ENCODE results near the gene ERC2.

ERC2 gene

DNA sequence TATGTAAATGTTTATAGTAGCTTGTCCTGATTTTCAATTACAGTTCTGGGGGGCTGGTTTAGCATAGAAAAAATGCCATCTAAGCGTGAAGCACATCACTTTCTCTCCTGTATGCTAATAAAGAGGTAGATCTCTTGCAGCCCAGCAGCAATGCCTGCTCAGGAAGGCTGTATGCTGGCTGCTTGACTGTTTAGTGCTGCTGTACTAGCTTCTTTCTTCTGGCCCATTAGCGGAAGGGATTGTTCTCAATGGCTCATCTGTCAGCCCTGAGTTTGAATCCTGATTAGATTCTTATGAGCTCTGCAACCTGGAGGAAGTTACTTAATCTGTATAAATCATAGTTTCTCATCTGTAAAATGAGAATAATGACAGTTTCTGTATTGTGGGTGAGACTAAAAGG lies 478.9 kb downstream of the ERC2 start:
- TF ChIP-seq GATA3 (IDR thresholded peaks at IDR 0.05; ENCODE audit: low read depth, low read length) = no peak
- TF ChIP-seq GATA2 (IDR thresholded peaks at IDR 0.05; ENCODE audit: low read depth, low read length) = no peak

- TF ChIP-seq GATA2 (IDR thresholded peaks at IDR 0.05; ENCODE audit: low read depth, low read length) (peak; percentile 60), GATA3 (IDR thresholded peaks at IDR 0.05; ENCODE audit: low read depth, low read length) (no peak)
Observed at GRCh38 chr3:55988905-55989304, 479.4 kb downstream of the ERC2 start.

DNA sequence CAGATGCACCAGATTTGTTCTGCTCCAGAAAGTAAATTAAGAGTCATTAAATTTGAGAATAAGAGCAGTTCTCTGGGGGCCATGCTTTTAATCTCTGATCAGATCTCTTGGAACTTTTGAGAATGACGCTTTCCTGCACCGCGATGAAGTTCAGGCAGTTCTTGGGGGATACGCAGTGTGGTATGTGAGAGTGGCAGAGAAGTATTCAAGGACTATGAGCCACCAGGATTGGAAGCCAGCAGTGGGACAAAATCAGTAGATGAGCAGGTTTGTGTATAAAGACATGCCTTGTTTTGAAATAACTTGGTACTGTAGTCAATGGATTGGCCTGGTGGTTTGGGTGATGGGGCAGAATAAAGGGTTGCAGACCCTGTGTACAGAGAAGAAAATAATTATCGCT lies 483.6 kb downstream of the ERC2 start:
- TF ChIP-seq GATA3 (IDR thresholded peaks at IDR 0.05; ENCODE audit: low read depth, low read length) (no peak), GATA2 (IDR thresholded peaks at IDR 0.05; ENCODE audit: low read depth, low read length) (peak; percentile 36; the same call in 1 of the 2 replicates)

GRCh38 chr3:55978953-55979352 lies 489.3 kb downstream of the ERC2 start:
- TF ChIP-seq GATA2 (IDR thresholded peaks at IDR 0.05; ENCODE audit: low read depth, low read length) (no peak), GATA3 (IDR thresholded peaks at IDR 0.05; ENCODE audit: low read depth, low read length) (no peak)

- TF ChIP-seq GATA3 (IDR thresholded peaks at IDR 0.05; ENCODE audit: low read depth, low read length) (no peak), GATA2 (IDR thresholded peaks at IDR 0.05; ENCODE audit: low read depth, low read length) (no peak)
Observed at GRCh38 chr3:55974421-55975165, 493.7 kb downstream of the ERC2 start.

GRCh38 chr3:55969634-55970033 lies 498.6 kb downstream of the ERC2 start:
- TF ChIP-seq GATA3 (IDR thresholded peaks at IDR 0.05; ENCODE audit: low read depth, low read length) (no peak), GATA2 (IDR thresholded peaks at IDR 0.05; ENCODE audit: low read depth, low read length) (no peak)

- TF ChIP-seq GATA2 (IDR thresholded peaks at IDR 0.05; ENCODE audit: low read depth, low read length) (no peak), GATA3 (IDR thresholded peaks at IDR 0.05; ENCODE audit: low read depth, low read length) (no peak)
Observed at GRCh38 chr3:55968331-55968730, 499.9 kb downstream of the ERC2 start.

DNA sequence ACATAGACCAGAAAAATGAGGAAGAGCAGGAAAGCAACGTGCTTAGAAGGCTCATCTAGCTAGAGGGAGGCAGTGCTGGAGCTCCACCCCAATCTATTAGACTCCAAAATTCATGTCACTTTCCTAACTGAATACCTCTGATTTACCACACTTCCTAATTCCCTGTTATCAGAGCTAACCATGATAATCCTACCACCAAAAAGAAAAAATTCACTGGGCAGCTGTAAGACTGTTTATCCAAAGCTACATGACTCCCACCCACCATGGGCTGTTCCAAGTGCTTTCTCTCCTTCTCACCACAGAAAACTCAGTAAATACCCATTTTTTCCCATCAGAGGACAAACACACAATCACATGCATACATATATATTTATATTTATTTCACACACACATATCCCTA lies 501.7 kb downstream of the ERC2 start:
- TF ChIP-seq GATA2 (IDR thresholded peaks at IDR 0.05; ENCODE audit: low read depth, low read length) (no peak), GATA3 (IDR thresholded peaks at IDR 0.05; ENCODE audit: low read depth, low read length) (no peak)

DNA sequence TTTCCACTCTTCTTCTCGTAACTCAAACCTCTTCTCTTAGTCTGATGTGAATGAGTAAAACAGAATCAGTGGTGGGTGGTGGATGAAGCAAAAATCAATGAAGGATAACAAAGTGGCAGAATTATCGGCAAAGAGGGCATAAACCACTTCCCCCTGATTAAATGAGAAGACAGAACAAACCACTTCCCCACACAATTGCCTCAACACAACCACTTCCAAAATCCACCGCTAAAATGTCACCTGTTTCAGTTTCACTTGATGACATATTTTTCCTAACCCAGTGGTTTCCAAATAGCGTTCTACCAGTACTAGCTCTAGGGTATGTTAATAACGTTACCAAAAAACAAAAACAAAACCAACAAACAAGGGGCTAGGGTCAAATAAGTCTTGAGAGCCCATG lies 502.5 kb downstream of the ERC2 start:
- TF ChIP-seq GATA3 (IDR thresholded peaks at IDR 0.05; ENCODE audit: low read depth, low read length) (no peak), GATA2 (IDR thresholded peaks at IDR 0.05; ENCODE audit: low read depth, low read length) (no peak)

DNA sequence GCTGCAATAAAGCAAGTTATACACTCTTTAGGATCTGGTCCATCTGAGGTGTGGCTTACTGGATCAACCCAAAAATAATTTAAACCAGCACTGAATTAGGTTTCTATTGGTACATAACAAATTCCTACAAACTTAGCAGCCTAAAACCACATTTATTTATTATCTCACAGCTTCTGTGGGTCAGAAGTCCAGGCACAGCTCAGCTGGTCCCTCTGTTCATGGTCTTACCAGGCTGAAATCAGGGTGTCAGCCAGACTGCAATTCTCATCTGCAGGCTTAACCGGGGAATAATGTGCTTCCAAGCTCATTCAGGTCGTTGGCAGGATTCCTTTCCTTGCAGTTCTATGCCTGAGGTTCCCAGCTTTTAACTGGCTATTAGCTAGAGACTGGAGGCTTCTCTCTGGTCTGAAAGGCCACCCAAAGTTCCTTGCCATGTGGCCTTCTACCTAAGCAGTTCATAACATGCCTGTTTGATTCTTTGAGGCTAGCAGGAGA lies 503.7 kb downstream of the ERC2 start:
- TF ChIP-seq GATA3 (IDR thresholded peaks at IDR 0.05; ENCODE audit: low read depth, low read length) = no peak
- no peak for TF ChIP-seq GATA2 (IDR thresholded peaks at IDR 0.05; ENCODE audit: low read depth, low read length)

DNA sequence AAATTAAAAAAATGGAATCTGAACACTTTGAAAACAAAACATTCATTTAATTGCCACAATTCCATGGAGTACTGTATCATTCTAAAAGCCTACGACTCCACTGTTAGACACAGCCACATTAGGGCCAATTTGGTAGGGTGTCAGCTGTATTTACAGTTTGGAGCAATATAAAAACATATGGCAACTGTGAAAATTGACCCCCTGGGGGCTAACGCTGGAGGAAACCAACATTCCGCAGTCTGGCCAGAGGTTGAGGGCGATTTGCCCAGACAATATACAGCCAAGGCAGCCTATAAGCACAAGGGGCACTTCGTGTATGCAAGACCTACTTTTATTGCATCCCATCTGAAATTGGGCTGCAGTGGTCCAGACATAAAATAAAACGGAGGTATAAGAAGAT lies 504.7 kb downstream of the ERC2 start:
- TF ChIP-seq GATA3 (IDR thresholded peaks at IDR 0.05; ENCODE audit: low read depth, low read length) (no peak), GATA2 (IDR thresholded peaks at IDR 0.05; ENCODE audit: low read depth, low read length) (no peak)

DNA sequence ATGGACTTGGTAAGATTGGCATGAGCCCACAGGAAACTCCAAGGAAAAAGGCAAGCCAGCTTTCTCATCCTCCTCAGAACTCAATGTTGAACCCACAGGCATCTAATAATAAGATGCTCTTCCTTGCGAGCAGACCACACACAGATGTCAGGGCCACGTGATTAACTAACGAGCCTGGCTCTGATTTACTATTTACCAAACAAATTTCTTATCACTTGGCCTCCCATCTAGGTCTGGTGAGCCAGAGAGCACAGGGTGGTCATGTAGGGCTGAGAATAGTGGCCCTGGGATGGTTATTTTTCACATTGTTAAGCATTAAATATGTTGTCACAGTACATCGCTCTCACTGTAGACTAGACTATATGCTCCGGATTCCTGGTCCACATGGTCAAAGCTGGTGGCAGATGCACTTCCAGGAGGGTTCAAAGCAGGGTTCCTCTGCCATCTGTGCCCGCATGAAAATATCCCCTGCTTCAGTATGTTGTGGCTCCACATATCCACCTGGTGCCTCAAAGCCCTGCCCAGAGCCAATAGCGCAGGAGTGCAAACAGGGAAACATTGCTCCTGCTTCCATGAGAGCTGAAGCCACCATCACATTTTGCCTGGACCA lies 508.7 kb downstream of the ERC2 start:
- TF ChIP-seq GATA3 (IDR thresholded peaks at IDR 0.05; ENCODE audit: low read depth, low read length) = no peak
- no peak for TF ChIP-seq GATA2 (IDR thresholded peaks at IDR 0.05; ENCODE audit: low read depth, low read length)

- TF ChIP-seq GATA3 (IDR thresholded peaks at IDR 0.05; ENCODE audit: low read depth, low read length) (no peak), GATA2 (IDR thresholded peaks at IDR 0.05; ENCODE audit: low read depth, low read length) (no peak)
Observed at GRCh38 chr3:55958605-55959004, 509.7 kb downstream of the ERC2 start.

DNA sequence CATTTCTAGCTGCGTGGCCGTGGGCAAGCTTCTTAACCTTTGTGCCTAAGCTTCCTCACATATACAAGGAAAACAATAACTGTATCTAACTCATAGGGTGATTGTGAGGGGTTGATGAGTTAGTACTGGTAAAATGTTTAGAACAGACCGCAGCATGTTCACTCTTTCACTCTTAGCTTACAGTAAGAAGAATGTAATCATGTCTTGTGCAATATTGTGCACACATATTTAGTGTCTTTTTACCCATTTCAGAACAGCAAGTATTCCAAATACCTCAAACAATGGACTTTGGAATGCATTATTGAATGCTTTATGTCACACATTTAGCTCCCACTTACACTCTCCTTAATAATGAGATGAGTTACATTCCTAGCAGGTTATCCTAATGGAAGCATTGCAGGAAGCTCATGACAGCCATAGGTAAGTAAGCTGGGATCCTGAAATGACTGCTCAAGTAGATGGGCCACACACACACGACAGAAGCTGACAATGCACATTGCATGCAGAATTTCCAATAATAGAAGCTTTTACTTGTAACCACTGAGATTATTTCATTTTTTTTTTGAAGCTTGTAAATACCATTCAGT lies 512.3 kb downstream of the ERC2 start:
- no peak for TF ChIP-seq GATA2 (IDR thresholded peaks at IDR 0.05; ENCODE audit: low read depth, low read length)
- no peak for TF ChIP-seq GATA3 (IDR thresholded peaks at IDR 0.05; ENCODE audit: low read depth, low read length)

DNA sequence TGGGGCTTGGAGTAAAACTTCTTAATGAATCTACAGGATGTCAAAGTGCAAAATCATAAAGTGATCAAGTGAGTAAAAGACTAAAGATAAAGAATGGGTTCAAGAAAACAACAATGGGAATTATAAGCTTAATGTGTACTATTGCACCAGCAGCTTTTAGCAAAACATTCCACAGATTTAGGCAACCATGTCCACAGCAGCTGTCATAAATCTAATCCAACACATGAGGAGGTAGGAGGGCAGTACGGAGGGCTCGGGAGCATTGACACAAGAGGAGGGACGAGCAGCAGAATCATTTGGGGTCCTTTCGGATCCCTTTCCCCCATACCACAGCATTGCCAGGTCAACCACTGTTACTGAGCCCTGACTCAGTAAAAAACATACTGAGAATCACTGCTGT lies 516.9 kb downstream of the ERC2 start:
- TF ChIP-seq GATA3 (IDR thresholded peaks at IDR 0.05; ENCODE audit: low read depth, low read length) = no peak
- no peak for TF ChIP-seq GATA2 (IDR thresholded peaks at IDR 0.05; ENCODE audit: low read depth, low read length)

Data from SH-SY5Y (cell line).